Motor neuron (in vitro differentiated cells): Measurements from ENCODE around the gene LPIN1. TPM values are rescaled to one million over a fixed set of nuclear protein-coding genes. Genes with fewer than 3 reads are reported as not detected.
"Not testable (repeated sequence)": the region's sequence is repeated elsewhere in the genome, so short reads cannot be mapped to it uniquely, and the experiment has no call there.

Experiments
- ATAC-seq, 8 experiments: fragments of 200-7000 bp; cut with Tn5 transposase; replicated peaks in 6 of 8; 2 replicates each; pipeline ENCODE4 v1.8.0; 2021; ENCODE audit warnings: mild to moderate bottlenecking in 8 of 8, moderate library complexity in 8 of 8
- H3K27ac ChIP-seq, 2 donors: fragments of 250-450 bp; sonication (Bioruptor Pico); 2 replicates each; pipeline ENCODE4 v1.9.0; 2021; ENCODE audit warnings: antibody characterized with exemption in 2 of 2, mild to moderate bottlenecking in 2 of 2, moderate library complexity in 1 of 2
- H3K4me1 ChIP-seq, 2 donors: fragments of 250-450 bp; sonication (Bioruptor Pico); replicated peaks in 1 of 2; 2 replicates each; pipeline ENCODE4 v1.6.1; 2021; ENCODE audit warnings: antibody characterized with exemption in 2 of 2, mild to moderate bottlenecking in 2 of 2, moderate library complexity in 1 of 2
- H3K4me3 ChIP-seq, 5 donors: fragments of 250-450 bp; sonication (Bioruptor Pico); 2 replicates each; pipeline ENCODE4 v1.9.0; 2021; ENCODE audit warnings: antibody characterized with exemption in 5 of 5, mild to moderate bottlenecking in 5 of 5, moderate library complexity in 4 of 5
- WGBS, 10 experiments: fragments of 450-650 bp; shearing (Covaris generic); methylation state at CpG; one replicate each; pipeline ENCODE4 v1.0.0; 2022; 5-methylcytosine and 5-hydroxymethylcytosine counted together
- in situ Hi-C, 9 experiments: fragments of 400-800 bp; cut with MboI; loops; one replicate each; pipeline ENCODE4 v1.15.0; 2021; ENCODE audit warnings: low sequenced_read_pairs in 9 of 9, low pct_unique_long_range_greater_than_20kb in 2 of 9; ENCODE audit not compliant: unreplicated experiment in 9 of 9
- total RNA-seq, 8 experiments: library from RNA; unstranded; fragments of 300-600 nt; gene quantifications; 2 replicates each; pipeline versions ENCODE4 v1.2.3 to v1.2.4, GENCODE V29; 2022

Gene LPIN1
- total RNA-seq, 8 experiments from 2014 or later, result 10.1 to 54.8 (median 21.2) TPM

- Histone ChIP-seq H3K4me1 (peaks cover 10 to 13% of the 10 kb centered on the region in 2 donors), H3K4me3 (no peak overlapping the region), H3K27ac (no peak overlapping the region)
- WGBS, 10 experiments, result 20 to 100% (median 83%) methylated on average over 1 to 6 of the region's 7 CpGs; no CpG with 5 or more reads in 1 of the 10 experiments
- in situ Hi-C loops, result no loop called here
- ATAC-seq, result peak in 1 of 8 experiments; percentile 78
Observed at GRCh38 chr2:11720752-11721151, 25.7 kb upstream of the LPIN1 start.

- in situ Hi-C loops, result no loop called here
- no peak overlapping the region for H3K27ac ChIP-seq
- peak in 5 of 8 experiments; percentile 30 to 75 (median 69) for ATAC-seq
- peaks cover 10 to 13% of the 10 kb centered on the region in 2 donors for H3K4me1 ChIP-seq
- WGBS, 10 experiments, result 54 to 86% (median 77%) methylated on average over 1 to 3 of the region's 3 CpGs; no CpG with 5 or more reads in 1 of the 10 experiments
- H3K4me3 ChIP-seq, result no peak overlapping the region
Observed at GRCh38 chr2:11722292-11723060, 24.0 kb upstream of the LPIN1 start.

- Histone ChIP-seq H3K4me1 (peaks cover 10 to 13% of the 10 kb centered on the region in 2 donors), H3K4me3 (no peak overlapping the region), H3K27ac (no peak overlapping the region)
- ATAC-seq, result no peak
- in situ Hi-C loops, result no loop called here
Observed at GRCh38 chr2:11723061-11723371, 23.4 kb upstream of the LPIN1 start.

GRCh38 chr2:11724151-11724550 is 22.3 kb upstream of the LPIN1 start:
- Histone ChIP-seq H3K27ac (no peak overlapping the region), H3K4me1 (peaks cover 10 to 13% of the 10 kb centered on the region in 2 donors), H3K4me3 (no peak overlapping the region)
- 20 to 83% (median 68%) methylated on average over 1 to 6 of the region's 7 CpGs; no CpG with 5 or more reads in 2 of the 10 experiments for WGBS, 10 experiments
- in situ Hi-C loops, result no loop called here
- no peak for ATAC-seq

GRCh38 chr2:11726384-11726783 is 20.0 kb upstream of the LPIN1 start:
- H3K4me3 ChIP-seq, result no peak overlapping the region
- 7 to 70% (median 47%) methylated on average over 2 to 3 of the region's 7 CpGs; no CpG with 5 or more reads in 5 of the 10 experiments for WGBS, 10 experiments
- no peak for ATAC-seq
- no peak overlapping the region for H3K27ac ChIP-seq
- peaks cover 10 to 13% of the 10 kb centered on the region in 2 donors for H3K4me1 ChIP-seq
- in situ Hi-C loops, result no loop called here

GRCh38 chr2:11729362-11730212 is 16.8 kb upstream of the LPIN1 start:
- WGBS, 10 experiments, result 31 to 96% (median 91%) methylated on average over 1 to 2 of the region's 2 CpGs; no CpG with 5 or more reads in 2 of the 10 experiments
- in situ Hi-C loops, result no loop called here
- no peak overlapping the region for H3K27ac ChIP-seq
- ATAC-seq, result no peak
- H3K4me1 ChIP-seq, result no peaks in the 10 kb centered on the region
- H3K4me3 ChIP-seq, result no peak overlapping the region

- H3K4me1 ChIP-seq, H3K4me3 ChIP-seq, in situ Hi-C loops, ATAC-seq, H3K27ac ChIP-seq: not testable (repeated sequence)
- 10 to 100% (median 86%) methylated on average over 1 to 2 of the region's 4 CpGs; no CpG with 5 or more reads in 1 of the 10 experiments for WGBS, 10 experiments
Observed at GRCh38 chr2:11731214-11731984, 15.0 kb upstream of the LPIN1 start.

GRCh38 chr2:11732587-11732986 is 13.8 kb upstream of the LPIN1 start:
- WGBS, 10 experiments, result 0 to 100% (median 84%) methylated on average over 1 to 2 of the region's 2 CpGs; no CpG with 5 or more reads in 4 of the 10 experiments
- in situ Hi-C loops, result no loop called here
- H3K4me3 ChIP-seq, result no peak overlapping the region
- no peak for ATAC-seq
- no peak overlapping the region for H3K27ac ChIP-seq
- no peaks in the 10 kb centered on the region for H3K4me1 ChIP-seq

- ATAC-seq, H3K4me1 ChIP-seq, in situ Hi-C loops, H3K4me3 ChIP-seq, H3K27ac ChIP-seq: not testable (repeated sequence)
- no CpG with 5 or more reads among the region's 2 CpGs for WGBS, 10 experiments
Observed at GRCh38 chr2:11737852-11738251, 8.6 kb upstream of the LPIN1 start.

- H3K27ac ChIP-seq, result no peak overlapping the region
- no peak overlapping the region for H3K4me3 ChIP-seq
- peak; percentile 85 to 99 (median 89) for ATAC-seq
- in situ Hi-C loops, result no loop called here
- peaks cover 0 to 2% of the 10 kb centered on the region in 2 donors for H3K4me1 ChIP-seq
- WGBS, 10 experiments, result 20 to 87% (median 56%) methylated on average over 1 to 4 of the region's 8 CpGs; no CpG with 5 or more reads in 2 of the 10 experiments
Observed at GRCh38 chr2:11738589-11739436, 7.6 kb upstream of the LPIN1 start.

- in situ Hi-C loops, result no loop called here
- ATAC-seq, result no peak
- WGBS, 10 experiments, result 65 to 100% (median 90%) methylated on average over 1 to 3 of the region's 3 CpGs; no CpG with 5 or more reads in 2 of the 10 experiments
Observed at GRCh38 chr2:11740723-11741122, 5.7 kb upstream of the LPIN1 start.

GRCh38 chr2:11742317-11742701 is 4.1 kb upstream of the LPIN1 start:
- Histone ChIP-seq H3K4me3 (no peak overlapping the region), H3K4me1 (peaks cover 1 to 14% of the 10 kb centered on the region in 2 donors), H3K27ac (no peak overlapping the region)
- 56 to 100% (median 83%) methylated on average over 2 to 4 of the region's 4 CpGs; no CpG with 5 or more reads in 3 of the 10 experiments for WGBS, 10 experiments
- in situ Hi-C loops, result no loop called here
- ATAC-seq, result no peak

More at GRCh38 chr2:11740723-11741122, 5.7 kb upstream of the LPIN1 start:
- Histone ChIP-seq H3K4me1 (peaks cover 0 to 11% of the 10 kb centered on the region in 2 donors), H3K4me3 (no peak overlapping the region), H3K27ac (no peak overlapping the region)
